ENCODE measurements around the gene CDC42SE1.

The CDC42SE1 gene

GRCh38 chr1:151051356-151052009, 7.9 kb downstream of the CDC42SE1 start:
- DNase-seq = no peak

- DNase-seq = no peak
Measured at GRCh38 chr1:151050051-151050688, 9.3 kb downstream of the CDC42SE1 start.

GRCh38 chr1:151049458-151049857, 10.0 kb downstream of the CDC42SE1 start:
- DNase-seq = no peak

- no peak for DNase-seq
Measured at GRCh38 chr1:151048645-151049032, 10.8 kb downstream of the CDC42SE1 start.

GRCh38 chr1:151047925-151048644, 11.3 kb downstream of the CDC42SE1 start:
- peak; percentile 35 for DNase-seq

GRCh38 chr1:151047591-151047924, 11.9 kb downstream of the CDC42SE1 start, which contains the start of gene C1orf56:
Gene C1orf56 (plus strand): TSS chr1:151047751. CDS start chr1:151047848, 97 bp downstream.
- DNase-seq = peak; percentile 40

GRCh38 chr1:151043163-151043562, 16.3 kb downstream of the CDC42SE1 start:
- no peak for DNase-seq

- DNase-seq = no peak
Measured at GRCh38 chr1:151039521-151039920, 19.9 kb downstream of the CDC42SE1 start.

GRCh38 chr1:151037032-151037431, 22.4 kb downstream of the CDC42SE1 start:
- no peak for DNase-seq

GRCh38 chr1:151036356-151036755, 23.1 kb downstream of the CDC42SE1 start, which contains the start of gene BNIPL:
Gene BNIPL (plus strand): TSS chr1:151036586. CDS start chr1:151036726, 140 bp downstream.
- DNase-seq = no peak

- no peak for DNase-seq
Measured at GRCh38 chr1:151035167-151035566, 24.3 kb downstream of the CDC42SE1 start.

- no peak for DNase-seq
Measured at GRCh38 chr1:151032164-151032563, 27.3 kb downstream of the CDC42SE1 start.

- no peak for DNase-seq
Measured at GRCh38 chr1:151026460-151026859, 33.0 kb downstream of the CDC42SE1 start.

GRCh38 chr1:151024540-151025146, 34.8 kb downstream of the CDC42SE1 start:
- peak; percentile 84 for DNase-seq

- no peak for DNase-seq
Measured at GRCh38 chr1:151013518-151013917, 45.9 kb downstream of the CDC42SE1 start.

- DNase-seq = no peak
Measured at GRCh38 chr1:151012684-151013471, 46.5 kb downstream of the CDC42SE1 start.

GRCh38 chr1:151011154-151011850, 48.1 kb downstream of the CDC42SE1 start:
- DNase-seq = no peak

- DNase-seq = no peak
Measured at GRCh38 chr1:151010346-151010726, 49.1 kb downstream of the CDC42SE1 start.

GRCh38 chr1:151009674-151010345, 49.6 kb downstream of the CDC42SE1 start:
- no peak for DNase-seq

GRCh38 chr1:151009206-151009587, 50.2 kb downstream of the CDC42SE1 start:
- DNase-seq = no peak
